Ishikawa (cell line): ENCODE results near the gene ANO4.

Experiments
- CEBPB ChIP-seq: IDR thresholded peaks from 2 replicates; pipeline ENCODE4 v1.6.1; 2012
- CREB1 ChIP-seq: IDR thresholded peaks from 2 replicates; pipeline ENCODE4 v1.6.1; 2012; ENCODE audit warnings: low read depth
- EGR1 ChIP-seq: IDR thresholded peaks from 2 replicates; pipeline ENCODE4 v1.6.1; 2012
- EP300 ChIP-seq: IDR thresholded peaks from 2 replicates; pipeline ENCODE4 v1.6.1; 2012; ENCODE audit warnings: borderline replicate concordance
- FOXM1 ChIP-seq: IDR thresholded peaks from 2 replicates; pipeline ENCODE4 v1.6.1; 2012; ENCODE audit warnings: low read depth, borderline replicate concordance
- NFIC ChIP-seq: IDR thresholded peaks from 2 replicates; pipeline ENCODE4 v1.6.1; 2012
- RAD21 ChIP-seq: IDR thresholded peaks from 2 replicates; pipeline ENCODE4 v1.6.1; 2012; ENCODE audit warnings: low read depth
- TAF1 ChIP-seq: IDR thresholded peaks from 2 replicates; pipeline ENCODE4 v1.6.1; 2012; ENCODE audit warnings: low read depth, mild to moderate bottlenecking
- TCF12 ChIP-seq: IDR thresholded peaks from 2 replicates; pipeline ENCODE4 v1.6.1; 2012; ENCODE audit warnings: low read depth
- TEAD4 ChIP-seq: IDR thresholded peaks from 2 replicates; pipeline ENCODE4 v1.6.1; 2012
- YY1 ChIP-seq: IDR thresholded peaks from 2 replicates; pipeline ENCODE4 v1.6.1; 2012; ENCODE audit warnings: low read depth
- ZBTB7A ChIP-seq: IDR thresholded peaks from 2 replicates; pipeline ENCODE4 v1.6.1; 2012; ENCODE audit warnings: low read depth
- TF ChIP-seq, protein P1 (sequence below): IDR thresholded peaks from 2 replicates; pipeline ENCODE4 v1.6.1; 2012; ENCODE audit warnings: low read depth, mild to moderate bottlenecking
- TF ChIP-seq, protein P2 (sequence below): IDR thresholded peaks from 2 replicates; pipeline ENCODE4 v1.6.1; 2012
- TF ChIP-seq, protein P3 (sequence below): IDR thresholded peaks from 2 replicates; pipeline ENCODE4 v1.6.1; 2012

ANO4 gene

DNA sequence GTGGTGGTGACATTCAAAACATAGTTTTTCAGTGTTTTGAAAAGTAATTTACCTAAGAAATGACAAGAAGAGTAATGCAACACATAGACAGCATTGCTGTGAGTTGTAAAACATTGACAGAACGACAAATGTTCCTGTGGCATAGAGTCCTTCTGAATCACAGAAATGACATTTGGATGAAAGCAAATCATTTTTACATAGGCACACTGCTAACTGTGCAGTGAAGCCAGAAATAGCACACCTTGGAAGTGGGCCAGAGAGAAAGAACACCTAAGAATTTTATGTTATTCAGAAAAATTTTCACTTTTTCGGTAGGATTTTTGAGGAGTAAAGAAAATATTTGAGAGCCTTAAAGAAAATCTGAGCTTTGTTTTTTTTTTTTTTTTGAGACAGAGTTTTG is 100.6 kb downstream of the ANO4 start:
- TF ChIP-seq NFIC (no peak), TAF1 (no peak), RAD21 (no peak), EP300 (no peak), TEAD4 (no peak), TCF12 (no peak), FOXM1 (no peak), CREB1 (no peak), ZBTB7A (no peak), CEBPB (no peak), EGR1 (no peak), YY1 (no peak)
- TF ChIP-seq, protein P1, sequence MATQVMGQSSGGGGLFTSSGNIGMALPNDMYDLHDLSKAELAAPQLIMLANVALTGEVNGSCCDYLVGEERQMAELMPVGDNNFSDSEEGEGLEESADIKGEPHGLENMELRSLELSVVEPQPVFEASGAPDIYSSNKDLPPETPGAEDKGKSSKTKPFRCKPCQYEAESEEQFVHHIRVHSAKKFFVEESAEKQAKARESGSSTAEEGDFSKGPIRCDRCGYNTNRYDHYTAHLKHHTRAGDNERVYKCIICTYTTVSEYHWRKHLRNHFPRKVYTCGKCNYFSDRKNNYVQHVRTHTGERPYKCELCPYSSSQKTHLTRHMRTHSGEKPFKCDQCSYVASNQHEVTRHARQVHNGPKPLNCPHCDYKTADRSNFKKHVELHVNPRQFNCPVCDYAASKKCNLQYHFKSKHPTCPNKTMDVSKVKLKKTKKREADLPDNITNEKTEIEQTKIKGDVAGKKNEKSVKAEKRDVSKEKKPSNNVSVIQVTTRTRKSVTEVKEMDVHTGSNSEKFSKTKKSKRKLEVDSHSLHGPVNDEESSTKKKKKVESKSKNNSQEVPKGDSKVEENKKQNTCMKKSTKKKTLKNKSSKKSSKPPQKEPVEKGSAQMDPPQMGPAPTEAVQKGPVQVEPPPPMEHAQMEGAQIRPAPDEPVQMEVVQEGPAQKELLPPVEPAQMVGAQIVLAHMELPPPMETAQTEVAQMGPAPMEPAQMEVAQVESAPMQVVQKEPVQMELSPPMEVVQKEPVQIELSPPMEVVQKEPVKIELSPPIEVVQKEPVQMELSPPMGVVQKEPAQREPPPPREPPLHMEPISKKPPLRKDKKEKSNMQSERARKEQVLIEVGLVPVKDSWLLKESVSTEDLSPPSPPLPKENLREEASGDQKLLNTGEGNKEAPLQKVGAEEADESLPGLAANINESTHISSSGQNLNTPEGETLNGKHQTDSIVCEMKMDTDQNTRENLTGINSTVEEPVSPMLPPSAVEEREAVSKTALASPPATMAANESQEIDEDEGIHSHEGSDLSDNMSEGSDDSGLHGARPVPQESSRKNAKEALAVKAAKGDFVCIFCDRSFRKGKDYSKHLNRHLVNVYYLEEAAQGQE, result no peak
- TF ChIP-seq, protein P2, sequence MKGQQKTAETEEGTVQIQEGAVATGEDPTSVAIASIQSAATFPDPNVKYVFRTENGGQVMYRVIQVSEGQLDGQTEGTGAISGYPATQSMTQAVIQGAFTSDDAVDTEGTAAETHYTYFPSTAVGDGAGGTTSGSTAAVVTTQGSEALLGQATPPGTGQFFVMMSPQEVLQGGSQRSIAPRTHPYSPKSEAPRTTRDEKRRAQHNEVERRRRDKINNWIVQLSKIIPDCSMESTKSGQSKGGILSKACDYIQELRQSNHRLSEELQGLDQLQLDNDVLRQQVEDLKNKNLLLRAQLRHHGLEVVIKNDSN, result no peak
- TF ChIP-seq, protein P3, sequence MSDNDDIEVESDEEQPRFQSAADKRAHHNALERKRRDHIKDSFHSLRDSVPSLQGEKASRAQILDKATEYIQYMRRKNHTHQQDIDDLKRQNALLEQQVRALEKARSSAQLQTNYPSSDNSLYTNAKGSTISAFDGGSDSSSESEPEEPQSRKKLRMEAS, result no peak

DNA sequence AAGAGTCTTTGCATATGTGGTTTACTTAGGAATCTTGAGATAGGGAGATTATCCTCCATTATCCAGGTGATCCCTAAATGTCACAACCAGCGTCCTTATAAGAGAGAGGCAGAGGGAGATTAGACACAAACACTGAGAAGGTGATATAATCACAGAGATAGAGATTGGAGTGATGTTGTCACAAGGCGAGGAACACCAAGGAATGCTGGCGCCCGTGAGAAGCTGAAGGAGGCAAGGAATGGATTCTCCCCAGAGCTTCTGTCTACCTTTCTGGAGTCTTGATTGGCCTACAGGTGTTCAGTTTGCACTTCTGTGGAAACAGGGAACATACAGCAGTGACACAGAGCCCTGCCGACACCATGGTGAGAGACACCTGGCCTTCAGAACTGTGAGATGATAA is 101.6 kb downstream of the ANO4 start:
- no peak for TF ChIP-seq TCF12
- no peak for TF ChIP-seq ZBTB7A
- TF ChIP-seq, protein P1, result no peak
- no peak for TF ChIP-seq CREB1
- TF ChIP-seq, protein P3, result no peak
- TF ChIP-seq TEAD4, result no peak
- TF ChIP-seq CEBPB, result no peak
- no peak for TF ChIP-seq NFIC
- TF ChIP-seq FOXM1, result no peak
- no peak for TF ChIP-seq EGR1
- TF ChIP-seq YY1, result no peak
- TF ChIP-seq, protein P2, result no peak
- no peak for TF ChIP-seq TAF1
- no peak for TF ChIP-seq RAD21
- no peak for TF ChIP-seq EP300

DNA sequence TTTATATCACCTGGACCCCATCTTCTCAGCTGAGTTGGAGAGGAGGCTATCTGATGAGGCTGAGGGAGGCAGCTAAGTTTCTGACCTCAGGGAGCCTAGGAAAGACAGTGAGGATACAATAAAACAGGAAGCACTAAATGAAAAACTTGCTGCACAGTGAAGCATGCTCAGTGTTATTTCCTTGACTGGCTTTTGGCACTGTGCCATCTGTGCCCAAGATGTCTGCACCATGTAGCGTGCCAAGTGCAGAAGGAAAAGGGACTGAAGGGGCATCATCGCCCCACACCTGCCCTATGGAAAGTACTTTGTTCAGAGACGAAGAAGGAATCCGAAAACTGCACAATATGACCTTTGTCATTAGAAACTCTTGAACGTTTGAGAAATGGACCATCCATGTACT is 102.7 kb downstream of the ANO4 start:
- TF ChIP-seq NFIC (peak; percentile 27; the same call in 1 of the 2 replicates), FOXM1 (no peak), CEBPB (no peak)

DNA sequence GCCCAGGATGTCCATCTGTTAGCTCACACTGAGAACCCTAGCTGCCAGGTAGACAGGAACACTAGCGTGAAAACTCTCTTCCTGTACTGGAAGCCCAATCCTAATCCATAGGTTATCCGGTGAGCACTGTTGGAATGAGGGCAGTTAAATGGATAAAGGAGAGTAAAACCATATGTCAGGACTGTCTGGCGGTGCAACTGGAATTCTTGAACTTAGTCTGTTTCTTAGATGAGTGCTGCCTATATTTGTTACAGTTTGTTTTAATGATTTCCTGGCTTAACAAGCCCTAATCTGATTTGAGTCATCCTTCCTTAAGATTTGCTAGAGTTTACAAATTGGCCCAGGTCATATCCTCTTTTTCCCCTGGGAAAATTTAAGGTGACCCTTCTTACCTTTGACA is 104.7 kb downstream of the ANO4 start:
- TF ChIP-seq CREB1 (no peak), EP300 (no peak), RAD21 (no peak), TEAD4 (no peak), TCF12 (no peak), NFIC (no peak), ZBTB7A (no peak), FOXM1 (no peak), YY1 (no peak), EGR1 (no peak), TAF1 (no peak), CEBPB (no peak)
- TF ChIP-seq, protein P2, result no peak
- TF ChIP-seq, protein P1, result no peak
- TF ChIP-seq, protein P3, result no peak
